ACC112 (cell line): ENCODE results near the gene ALS2.
"Not testable (repeated sequence)": the region's sequence is repeated elsewhere in the genome, so short reads cannot be mapped to it uniquely, and the experiment has no call there.

Experiments used
- H2AFZ ChIP-seq: fragments of 200-600 bp; sonication (generic); one replicate; pipeline ENCODE4 v1.6.0; 2017; ENCODE audit warnings: antibody characterized with exemption, low read length; ENCODE audit not compliant: unreplicated experiment
- H3K27ac ChIP-seq: fragments of 200-600 bp; sonication (generic); 2 replicates; pipeline ENCODE4 v1.5.1; 2014; ENCODE audit warnings: low read depth, mild to moderate bottlenecking, antibody characterized with exemption, low read length, moderate library complexity
- H3K27me3 ChIP-seq: fragments of 200-600 bp; sonication (generic); 2 replicates; pipeline ENCODE4 v1.6.1; 2014; ENCODE audit warnings: mild to moderate bottlenecking, antibody characterized with exemption, low read length, moderate library complexity, mixed read lengths; ENCODE audit not compliant: insufficient read depth
- H3K36me3 ChIP-seq: fragments of 200-600 bp; sonication (generic); 2 replicates; pipeline ENCODE4 v1.6.1; 2016; ENCODE audit warnings: mild to moderate bottlenecking, antibody characterized with exemption, low read length, moderate library complexity, mixed read lengths; ENCODE audit not compliant: insufficient read depth
- H3K4me1 ChIP-seq: fragments of 200-600 bp; sonication (generic); one replicate; pipeline ENCODE4 v1.6.1; 2016; ENCODE audit warnings: low read length, mixed read lengths; ENCODE audit not compliant: insufficient read depth, unreplicated experiment, control insufficient read depth
- H3K4me3 ChIP-seq: fragments of 200-600 bp; sonication (generic); 2 replicates; pipeline ENCODE4 v1.5.1; 2014; ENCODE audit warnings: mild to moderate bottlenecking, low read depth, low read length
- H3K79me2 ChIP-seq: fragments of 200-600 bp; sonication (generic); one replicate; pipeline ENCODE4 v1.6.0; 2016; ENCODE audit warnings: low read length; ENCODE audit not compliant: control insufficient read depth, unreplicated experiment, insufficient read depth

The ALS2 gene

DNA sequence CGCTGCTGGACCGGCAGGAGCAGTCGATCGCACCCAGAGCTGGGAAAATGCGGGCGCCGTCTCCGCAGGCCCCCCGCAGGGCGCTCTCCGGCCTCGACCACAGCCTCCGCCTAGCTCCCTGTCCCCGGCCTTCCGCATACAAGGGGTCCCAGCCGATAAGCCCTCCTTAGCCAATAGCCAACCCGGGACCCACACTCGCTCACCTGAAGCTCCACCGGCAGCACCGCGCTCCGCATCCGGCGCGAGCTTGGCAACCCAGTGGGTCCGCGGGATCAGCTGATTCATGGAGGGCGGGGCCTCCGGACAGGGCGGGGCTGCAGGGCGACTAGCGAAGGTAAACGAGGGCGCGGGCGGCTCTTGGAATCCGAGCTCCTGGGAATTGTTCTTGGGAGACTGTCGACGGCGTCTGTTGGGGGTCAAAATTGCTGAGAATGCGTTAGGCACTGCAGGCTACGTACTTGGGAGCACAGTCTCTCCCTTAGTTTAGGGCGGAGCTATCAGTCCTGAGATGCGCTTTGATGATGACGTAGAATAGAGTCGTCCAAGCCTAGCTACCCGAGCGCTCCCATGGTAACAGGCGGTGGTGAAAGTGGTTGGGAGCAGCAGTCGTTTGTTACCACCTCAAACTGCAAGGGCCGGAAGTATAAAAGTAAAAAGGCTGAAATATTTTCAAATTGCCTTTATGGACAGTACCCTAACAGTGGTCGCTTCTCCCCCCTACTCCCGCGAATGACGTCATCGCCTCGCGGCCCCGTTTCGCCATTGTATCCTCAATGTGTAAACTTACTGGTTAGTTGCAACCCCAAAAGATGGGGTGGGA lies at the start of gene ALS2:
Gene ALS2 (minus strand): TSS at position 260 of the 820 bp plus-strand sequence. CDS start 12,048 bp downstream, outside the sequence.
- Histone ChIP-seq H3K27ac (peak within 1 kb of the TSS; percentile 64), H3K4me1 (peaks cover 31% of the 10 kb centered on the region), H2AFZ (peak within 1 kb of the TSS; percentile 91), H3K79me2 (peaks cover 48% of the 10 kb centered on the region), H3K36me3 (no peaks in the 10 kb centered on the region), H3K4me3 (peak within 1 kb of the TSS; percentile 92), H3K27me3 (no peaks in the 10 kb centered on the region)

DNA sequence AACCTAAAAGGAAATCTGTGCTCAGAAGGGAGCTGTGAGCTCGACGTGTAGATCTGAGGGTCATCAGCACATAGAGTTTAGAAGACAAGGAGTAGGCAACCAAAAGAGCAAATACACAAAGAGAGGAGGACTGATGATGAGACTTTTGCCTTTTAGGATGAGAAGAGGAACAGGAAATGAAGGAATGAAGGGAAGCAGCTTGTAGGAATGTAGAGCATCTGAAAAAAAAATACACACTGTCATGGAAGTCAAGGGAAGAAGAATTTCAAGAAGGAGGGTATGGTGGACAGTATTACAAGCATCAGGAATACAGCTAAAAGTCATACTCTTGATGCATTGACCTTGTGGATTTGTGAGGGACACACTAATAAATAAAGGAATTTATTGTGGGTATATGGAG lies 47.5 kb upstream of the ALS2 start:
- H3K4me3 ChIP-seq, result no peak overlapping the region
- no peak overlapping the region for H3K27ac ChIP-seq
- no peaks in the 10 kb centered on the region for H3K79me2 ChIP-seq
- H3K27me3 ChIP-seq, result no peaks in the 10 kb centered on the region
- H2AFZ ChIP-seq, result no peak overlapping the region
- no peaks in the 10 kb centered on the region for H3K4me1 ChIP-seq
- H3K36me3 ChIP-seq, result no peaks in the 10 kb centered on the region

- no peaks in the 10 kb centered on the region for H3K4me1 ChIP-seq
- H2AFZ ChIP-seq, result no peak overlapping the region
- H3K4me3 ChIP-seq, result no peak overlapping the region
- no peak overlapping the region for H3K27ac ChIP-seq
- H3K36me3 ChIP-seq, result no peaks in the 10 kb centered on the region
- no peaks in the 10 kb centered on the region for H3K27me3 ChIP-seq
- H3K79me2 ChIP-seq, result no peaks in the 10 kb centered on the region
Observed at GRCh38 chr2:201827621-201828020, 46.9 kb upstream of the ALS2 start.

DNA sequence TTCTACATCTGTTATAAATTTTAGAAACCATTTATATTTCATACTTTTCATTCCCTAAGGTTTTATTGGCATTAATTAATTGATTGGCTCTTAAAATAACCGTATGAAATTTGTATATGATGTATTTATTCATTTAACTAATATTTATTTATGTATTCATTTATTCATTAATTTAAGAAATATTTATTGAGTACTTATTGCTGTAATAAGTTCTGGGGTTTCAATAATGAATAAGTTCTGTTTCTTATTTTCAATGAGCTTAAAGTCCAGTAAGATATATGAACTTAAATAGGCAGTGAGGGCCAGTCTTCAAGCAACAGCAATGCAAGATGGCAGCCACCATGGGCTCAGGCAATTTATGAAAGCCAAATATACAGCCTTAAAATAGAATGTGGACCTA lies 43.5 kb upstream of the ALS2 start:
- Histone ChIP-seq H2AFZ (no peak overlapping the region), H3K27me3 (no peaks in the 10 kb centered on the region), H3K27ac (no peak overlapping the region), H3K36me3 (no peaks in the 10 kb centered on the region), H3K4me3 (no peak overlapping the region), H3K4me1 (no peaks in the 10 kb centered on the region), H3K79me2 (no peaks in the 10 kb centered on the region)

GRCh38 chr2:201821080-201821479 lies 40.3 kb upstream of the ALS2 start:
- H3K36me3 ChIP-seq, result no peaks in the 10 kb centered on the region
- H3K27ac ChIP-seq, result no peak overlapping the region
- H3K4me1 ChIP-seq, result no peaks in the 10 kb centered on the region
- H3K79me2 ChIP-seq, result no peaks in the 10 kb centered on the region
- no peak overlapping the region for H2AFZ ChIP-seq
- no peaks in the 10 kb centered on the region for H3K27me3 ChIP-seq
- H3K4me3 ChIP-seq, result no peak overlapping the region

DNA sequence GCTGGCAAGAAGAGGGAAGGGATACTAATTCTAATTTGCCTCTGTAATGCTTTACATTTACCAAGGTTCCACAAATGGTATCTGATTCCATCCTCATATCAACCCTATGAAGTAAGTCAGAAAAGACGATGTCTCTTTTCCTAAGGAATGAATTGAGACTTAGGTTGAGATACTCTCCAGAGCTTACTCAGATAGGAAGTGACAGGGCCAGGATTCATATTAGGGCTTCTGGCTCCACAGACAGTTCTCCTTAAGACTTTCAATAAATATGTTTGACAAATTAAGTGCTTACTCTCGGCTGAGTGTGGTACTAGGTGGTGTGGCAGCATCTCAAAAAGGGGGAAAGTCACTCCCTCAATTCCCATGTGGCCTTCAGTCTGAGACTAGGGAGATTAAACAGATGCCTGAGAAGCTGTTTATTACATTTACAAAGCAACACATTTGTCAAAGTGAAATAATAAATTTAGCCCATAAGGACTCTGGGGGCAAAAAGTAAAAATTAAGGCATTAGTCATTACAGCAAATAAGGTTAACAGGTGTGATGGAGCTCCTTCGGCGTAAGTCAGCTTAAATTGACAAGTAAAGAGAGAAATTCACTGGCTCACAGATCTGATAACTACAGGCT lies 39.8 kb upstream of the ALS2 start:
- H3K36me3 ChIP-seq, result no peaks in the 10 kb centered on the region
- H3K27me3 ChIP-seq, result no peaks in the 10 kb centered on the region
- H3K27ac ChIP-seq, result no peak overlapping the region
- no peak overlapping the region for H2AFZ ChIP-seq
- H3K4me3 ChIP-seq, result no peak overlapping the region
- no peaks in the 10 kb centered on the region for H3K79me2 ChIP-seq
- no peaks in the 10 kb centered on the region for H3K4me1 ChIP-seq

DNA sequence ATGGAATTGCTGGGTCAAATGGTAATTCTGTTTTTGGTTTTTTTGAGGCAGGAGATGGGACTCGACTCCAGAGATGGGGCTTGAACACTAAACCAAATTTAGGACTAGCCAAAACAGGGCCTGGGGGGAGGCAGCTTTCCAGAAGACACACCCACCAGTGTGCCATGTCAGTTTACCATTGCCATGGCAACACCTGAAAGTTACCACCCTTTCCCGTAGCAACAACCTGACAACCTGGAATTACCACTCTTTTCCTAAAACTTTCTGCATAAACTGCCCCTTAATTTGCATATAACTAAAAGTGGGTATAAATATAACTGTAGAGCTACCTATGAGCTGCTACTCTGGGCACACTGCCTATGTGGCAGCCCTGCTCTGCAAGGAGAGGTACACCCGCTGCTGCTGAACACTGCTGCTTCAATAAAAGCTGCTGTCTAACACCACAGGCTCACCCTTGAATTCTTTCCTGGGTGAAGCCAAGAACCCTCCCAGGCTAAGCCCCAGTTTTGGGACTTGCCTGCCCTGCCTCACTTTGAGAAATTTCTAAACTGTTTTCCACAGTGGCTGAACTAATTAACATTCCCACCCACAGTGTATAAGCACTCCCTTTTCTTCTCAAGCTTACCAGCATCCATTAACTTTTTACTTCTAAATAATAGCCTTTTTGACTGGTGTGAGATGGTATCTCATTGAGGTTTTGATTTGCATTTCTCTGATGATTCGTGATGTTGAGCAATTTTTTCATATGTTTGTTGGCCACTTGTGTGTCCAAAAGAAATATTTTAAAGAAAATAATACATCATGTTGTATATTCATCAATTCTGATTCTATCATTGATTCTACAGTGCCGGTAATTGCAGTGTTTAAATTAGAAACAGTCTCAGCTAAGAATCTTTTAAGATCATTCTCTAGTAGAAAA lies 36.2 kb upstream of the ALS2 start:
- Histone ChIP-seq H3K27me3 (no peaks in the 10 kb centered on the region), H3K79me2 (no peaks in the 10 kb centered on the region), H3K27ac (no peak overlapping the region), H3K36me3 (no peaks in the 10 kb centered on the region), H3K4me1 (no peaks in the 10 kb centered on the region), H2AFZ (no peak overlapping the region), H3K4me3 (no peak overlapping the region)

DNA sequence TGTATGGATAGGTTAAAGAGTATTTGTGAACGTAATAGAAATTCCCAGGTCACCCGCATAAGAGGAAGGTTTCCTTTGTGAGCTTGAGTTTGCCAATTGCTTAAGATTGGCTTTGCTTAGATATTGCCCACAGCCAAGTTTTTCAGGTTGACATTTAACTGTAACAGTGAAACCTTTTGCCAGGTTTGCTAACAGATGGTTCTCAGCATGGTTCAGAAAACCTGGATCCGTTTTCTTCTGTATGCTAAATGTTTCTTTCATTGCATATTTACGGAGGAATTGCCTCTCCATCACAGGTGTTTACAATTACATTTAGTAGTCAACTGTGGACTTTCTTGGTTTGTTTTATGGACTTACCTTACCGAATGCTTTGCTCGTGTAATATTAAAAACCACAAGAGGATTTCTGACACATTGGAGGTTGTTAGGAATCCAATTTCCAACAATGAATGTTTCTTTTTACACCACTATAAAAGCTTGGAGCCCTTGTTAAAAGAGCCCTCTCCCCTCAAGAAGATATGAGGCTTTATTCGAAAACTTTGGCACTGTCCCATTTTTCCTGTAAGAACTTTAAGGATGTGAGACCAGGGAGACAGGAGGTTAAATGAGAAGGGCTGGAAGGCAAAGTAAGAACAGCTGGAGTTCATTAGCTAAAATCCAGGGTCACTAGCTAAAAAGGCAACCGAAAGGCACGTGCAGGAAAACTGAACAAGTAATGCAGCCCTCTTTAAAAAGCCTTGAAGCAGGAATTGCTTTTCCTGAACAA lies 33.4 kb upstream of the ALS2 start:
- H3K27me3 ChIP-seq, result no peaks in the 10 kb centered on the region
- no peak overlapping the region for H3K4me3 ChIP-seq
- no peaks in the 10 kb centered on the region for H3K4me1 ChIP-seq
- H3K36me3 ChIP-seq, result no peaks in the 10 kb centered on the region
- no peaks in the 10 kb centered on the region for H3K79me2 ChIP-seq
- no peak overlapping the region for H3K27ac ChIP-seq
- H2AFZ ChIP-seq, result no peak overlapping the region

- H3K27ac ChIP-seq, H3K27me3 ChIP-seq, H3K79me2 ChIP-seq, H3K36me3 ChIP-seq, H3K4me3 ChIP-seq, H2AFZ ChIP-seq: not testable (repeated sequence)
- H3K4me1 ChIP-seq, result peaks cover 24% of the 10 kb centered on the region
Observed at GRCh38 chr2:201810604-201811003, 29.9 kb upstream of the ALS2 start.

DNA sequence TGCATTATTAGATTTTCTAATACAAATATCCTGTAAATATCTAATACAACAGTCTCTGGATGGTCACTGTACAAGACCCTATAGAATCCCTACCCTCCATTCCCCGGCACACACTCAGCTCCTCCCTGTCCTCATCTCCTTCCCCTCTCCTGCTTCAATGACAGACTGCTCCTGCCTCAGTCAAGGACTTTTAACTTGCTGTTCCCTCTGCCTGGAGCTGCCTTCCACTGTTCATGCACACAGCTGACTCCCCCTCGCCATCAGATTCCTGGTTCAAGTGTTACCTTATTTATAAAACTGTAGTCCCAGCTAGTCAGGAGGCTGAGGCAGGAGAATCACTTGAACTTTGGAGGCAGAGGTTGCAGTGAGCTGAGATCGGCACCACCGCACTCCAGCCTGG lies 28.9 kb upstream of the ALS2 start:
- Histone ChIP-seq H3K27ac (no peak overlapping the region), H2AFZ (no peak overlapping the region), H3K4me1 (peaks cover 24% of the 10 kb centered on the region), H3K79me2 (no peaks in the 10 kb centered on the region), H3K4me3 (no peak overlapping the region), H3K36me3 (no peaks in the 10 kb centered on the region), H3K27me3 (no peaks in the 10 kb centered on the region)
